Right cardiac atrium (tissue), 5 donors: ENCODE measurements around the gene EXOC4. TPM values are rescaled to one million over a fixed set of nuclear protein-coding genes. Genes with fewer than 3 reads are reported as not detected.
"Not testable (repeated sequence)": the region's sequence is repeated elsewhere in the genome, so short reads cannot be mapped to it uniquely, and the experiment has no call there.

Source experiments
- ATAC-seq, 2 donors: fragments of 200-7000 bp; cut with Tn5 transposase; one replicate each; pipeline versions ENCODE4 v1.8.0 to v1.9.1; 2020; ENCODE audit warnings: moderate library complexity in 2 of 2, mild to moderate bottlenecking in 1 of 2
- DNase-seq, 3 donors: peaks; one replicate each; pipeline ENCODE4 v3.0.0-alpha.2; 2020
- H3K27ac ChIP-seq: one replicate; pipeline ENCODE4 v1.5.1; 2013; ENCODE audit warnings: mild to moderate bottlenecking, low read length, control low read depth, moderate library complexity
- H3K27me3 ChIP-seq: one replicate; pipeline ENCODE4 v1.6.1; 2013; ENCODE audit not compliant: control insufficient read depth, insufficient read depth
- H3K4me1 ChIP-seq: one replicate; pipeline ENCODE4 v1.6.1; 2013; ENCODE audit warnings: low read length; ENCODE audit not compliant: control insufficient read depth, insufficient read depth
- H3K4me3 ChIP-seq: one replicate; pipeline ENCODE4 v1.5.1; 2013; ENCODE audit warnings: low read length, control low read depth
- H3K9me3 ChIP-seq: one replicate; pipeline ENCODE4 v1.6.1; 2013; ENCODE audit warnings: low read length; ENCODE audit not compliant: control insufficient read depth
- WGBS: extraction: QIAGEN DNeasy Blood & Tissue Kit; methylation state at CpG from one replicate; pipeline ENCODE4 v1.1.7; 2013; 5-methylcytosine and 5-hydroxymethylcytosine counted together
- intact Hi-C, 4 donors: fragments of 100-400 bp; cut with DNase I; formaldehyde crosslinking; loops; one replicate each; pipeline versions ENCODE4 v1.11.0 to v1.14.0; 2022 to 2023
- polyA plus RNA-seq: library from polyadenylated mRNA; stranded (reverse); fragments of 200-250 nt; gene quantifications from one replicate; pipeline ENCODE4 v1.2.3, GENCODE V29; 2013
- total RNA-seq, 4 donors: library from RNA; stranded (reverse); fragmentation: NEBNext Ultra II Directional; extraction: Animal tissue kit (Norgen Biotek cat#: 25700); gene quantifications; one replicate each; pipeline ENCODE4 v1.2.1, GENCODE V29; 2021
- donor health status: healthy with polysubstance abuse.
- donor health status: DM: no; HTN: yes; CAD: no.
- donor health status: DM: no; HTN: no; CAD: no.
- donor health status: DM: no; HTN: yes; CAD: no; lungs with severe emphysema.
- donor health status: DM: yes; HTN: yes; CAD: no.

The EXOC4 gene
- total and polyA plus RNA-seq, 5 donors, result 11.9 to 45.9 (median 39.7) TPM

- H3K4me3 ChIP-seq, result no peak overlapping the region
- ATAC-seq (no peak), DNase-seq (no peak)
- no peaks in the 10 kb centered on the region for H3K9me3 ChIP-seq
- no peaks in the 10 kb centered on the region for H3K27me3 ChIP-seq
- no peak overlapping the region for H3K27ac ChIP-seq
- 56% methylated on average over 2 of the region's 2 CpGs for WGBS
- intact Hi-C loops, result no loop called here
- H3K4me1 ChIP-seq, result no peaks in the 10 kb centered on the region
Observed at GRCh38 chr7:133873631-133874030, 620.8 kb downstream of the EXOC4 start.

DNA sequence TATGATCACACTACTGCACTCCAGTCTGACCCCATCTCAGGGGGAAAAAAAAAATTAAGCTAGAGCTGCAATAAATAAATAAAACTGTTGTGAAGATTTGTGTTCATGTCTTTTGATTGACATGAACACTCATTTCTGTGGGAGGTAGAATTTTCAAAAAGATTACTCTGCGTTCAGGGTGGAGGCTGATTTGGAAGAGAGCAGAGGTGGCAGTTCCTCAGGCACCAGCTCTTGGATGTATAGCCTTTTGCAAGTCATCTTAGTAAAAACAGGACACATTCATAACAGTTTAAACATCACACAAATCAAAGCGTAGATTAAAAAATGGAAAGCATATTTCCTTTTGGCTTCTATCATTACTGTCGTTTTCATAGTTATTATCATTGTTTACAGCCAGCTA lies 630.7 kb downstream of the EXOC4 start:
- no peak overlapping the region for H3K27ac ChIP-seq
- intact Hi-C loops, result no loop called here
- H3K4me1 ChIP-seq, result no peaks in the 10 kb centered on the region
- H3K4me3 ChIP-seq, result no peak overlapping the region
- no peak for DNase-seq
- no peaks in the 10 kb centered on the region for H3K27me3 ChIP-seq
- WGBS, result 48% methylated on average over 3 of the region's 3 CpGs
- H3K9me3 ChIP-seq, result no peaks in the 10 kb centered on the region
- ATAC-seq, result no peak

- no peak for DNase-seq
- ATAC-seq, result no peak
- no peak overlapping the region for H3K27ac ChIP-seq
- no peaks in the 10 kb centered on the region for H3K9me3 ChIP-seq
- H3K4me3 ChIP-seq, result no peak overlapping the region
- H3K27me3 ChIP-seq, result no peaks in the 10 kb centered on the region
- intact Hi-C loops, result no loop called here
- no peaks in the 10 kb centered on the region for H3K4me1 ChIP-seq
- 96% methylated on average over 5 of the region's 5 CpGs for WGBS
Observed at GRCh38 chr7:133885213-133885612, 632.3 kb downstream of the EXOC4 start.

GRCh38 chr7:133886086-133886485 lies 633.2 kb downstream of the EXOC4 start:
- H3K4me1 ChIP-seq, result no peaks in the 10 kb centered on the region
- intact Hi-C loops, result no loop called here
- no peaks in the 10 kb centered on the region for H3K27me3 ChIP-seq
- no peak for DNase-seq
- no peak for ATAC-seq
- WGBS, result 76% methylated on average over 3 of the region's 3 CpGs
- H3K27ac ChIP-seq, result no peak overlapping the region
- H3K9me3 ChIP-seq, result no peaks in the 10 kb centered on the region
- no peak overlapping the region for H3K4me3 ChIP-seq

DNA sequence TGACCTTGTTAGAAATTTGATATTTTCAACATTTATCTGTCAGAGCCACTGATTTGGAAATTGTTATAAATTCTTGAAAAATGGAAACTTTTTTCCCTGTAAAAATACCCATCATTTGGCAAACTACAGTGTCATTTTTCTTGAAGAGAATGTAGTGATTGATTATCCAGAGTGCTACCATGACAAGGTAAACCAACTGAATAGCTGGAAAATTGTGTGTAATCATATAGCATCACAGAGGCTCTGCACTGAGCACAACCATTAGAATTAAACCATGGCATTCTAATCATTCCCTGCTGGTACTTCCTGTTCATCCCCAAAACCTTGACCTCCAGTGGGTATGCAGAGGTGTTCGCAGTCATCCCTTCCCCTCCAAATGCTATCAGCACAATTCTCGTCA lies 633.9 kb downstream of the EXOC4 start:
- WGBS, result 97% methylated on average over 2 of the region's 2 CpGs

GRCh38 chr7:133887459-133887858 lies 634.6 kb downstream of the EXOC4 start:
- intact Hi-C loops, result no loop called here
- 92% methylated on average over 2 of the region's 2 CpGs for WGBS
- H3K4me1 ChIP-seq, result no peaks in the 10 kb centered on the region
- DNase-seq, result no peak
- H3K4me3 ChIP-seq, result no peak overlapping the region
- no peak overlapping the region for H3K27ac ChIP-seq
- H3K27me3 ChIP-seq, result no peaks in the 10 kb centered on the region
- no peaks in the 10 kb centered on the region for H3K9me3 ChIP-seq
- ATAC-seq, result no peak

More for the DNA sequence above, 633.9 kb downstream of the EXOC4 start:
- Histone ChIP-seq H3K27ac (no peak overlapping the region), H3K4me1 (no peaks in the 10 kb centered on the region), H3K4me3 (no peak overlapping the region), H3K9me3 (no peaks in the 10 kb centered on the region), H3K27me3 (no peaks in the 10 kb centered on the region)
- ATAC-seq (no peak), DNase-seq (no peak)
- intact Hi-C loops, result no loop called here

- Histone ChIP-seq H3K27ac (no peak overlapping the region), H3K4me1 (no peaks in the 10 kb centered on the region), H3K4me3 (no peak overlapping the region), H3K9me3 (no peaks in the 10 kb centered on the region), H3K27me3 (no peaks in the 10 kb centered on the region)
- DNase-seq, result no peak
- WGBS, result 78% methylated on average over 7 of the region's 7 CpGs
- no peak for ATAC-seq
- intact Hi-C loops, result no loop called here
Observed at GRCh38 chr7:133888061-133888930, 635.4 kb downstream of the EXOC4 start.

DNA sequence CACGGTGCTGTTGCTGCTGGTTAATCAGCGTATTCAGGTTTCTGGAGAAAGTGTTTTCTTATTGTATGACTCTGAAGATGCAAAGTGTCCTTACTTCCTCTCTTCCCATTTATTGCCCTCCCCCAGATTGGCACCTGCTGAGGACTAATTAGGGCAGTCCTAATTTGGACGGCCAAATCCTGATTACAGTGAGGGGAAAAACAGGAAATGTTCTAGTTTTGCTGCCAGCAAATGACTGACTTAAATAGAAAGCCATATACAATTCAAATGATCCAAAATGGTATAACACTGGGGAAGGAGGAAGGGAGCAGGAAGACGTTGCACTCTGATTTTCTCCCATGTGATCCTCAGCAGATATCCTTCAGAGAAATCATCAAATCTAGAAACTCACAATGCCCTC lies 651.9 kb downstream of the EXOC4 start:
- intact Hi-C loops, result no loop called here
- H3K27me3 ChIP-seq, result no peaks in the 10 kb centered on the region
- ATAC-seq (no peak), DNase-seq (no peak)
- no peak overlapping the region for H3K4me3 ChIP-seq
- H3K9me3 ChIP-seq, result no peaks in the 10 kb centered on the region
- no peak overlapping the region for H3K27ac ChIP-seq
- H3K4me1 ChIP-seq, result no peaks in the 10 kb centered on the region
- 53% methylated on average over 4 of the region's 4 CpGs for WGBS

- H3K27me3 ChIP-seq, H3K4me3 ChIP-seq, H3K9me3 ChIP-seq, H3K27ac ChIP-seq, intact Hi-C loops, H3K4me1 ChIP-seq, DNase-seq, ATAC-seq: not testable (repeated sequence)
- 98% methylated on average over 17 of the region's 18 CpGs for WGBS
Observed at GRCh38 chr7:133906553-133906952, 653.7 kb downstream of the EXOC4 start.

GRCh38 chr7:133910761-133911160 lies 657.9 kb downstream of the EXOC4 start:
- 88% methylated on average over 4 of the region's 4 CpGs for WGBS
- H3K27ac ChIP-seq, result no peak overlapping the region
- DNase-seq (no peak), ATAC-seq (no peak)
- no peaks in the 10 kb centered on the region for H3K27me3 ChIP-seq
- H3K4me1 ChIP-seq, result no peaks in the 10 kb centered on the region
- no peak overlapping the region for H3K4me3 ChIP-seq
- H3K9me3 ChIP-seq, result no peaks in the 10 kb centered on the region
- intact Hi-C loops, result no loop called here

GRCh38 chr7:133911724-133912123 lies 658.8 kb downstream of the EXOC4 start:
- H3K27ac ChIP-seq, result no peak overlapping the region
- H3K9me3 ChIP-seq, result no peaks in the 10 kb centered on the region
- no peak for DNase-seq
- intact Hi-C loops, result no loop called here
- no peaks in the 10 kb centered on the region for H3K4me1 ChIP-seq
- no peak for ATAC-seq
- no peak overlapping the region for H3K4me3 ChIP-seq
- no peaks in the 10 kb centered on the region for H3K27me3 ChIP-seq
- 98% methylated on average over 2 of the region's 2 CpGs for WGBS
